ENCODE measurements around the gene TRIM33. TPM values are rescaled to one million over a fixed set of nuclear protein-coding genes. Genes with fewer than 3 reads are reported as not detected.

Gene TRIM33
- total and polyA plus RNA-seq, 2 of the 13 experiments (the other 11 are each of a cell fraction or from before 2014, with no cell fraction given) = 35.5 to 42.2 TPM

- TF ChIP-seq ZNF800 (CRISPR knock-in tag; IDR thresholded peaks at IDR 0.05) (no peak), ZSCAN9 (CRISPR knock-in tag; IDR thresholded peaks at IDR 0.05; ENCODE audit: borderline replicate concordance) (no peak), NR2C2 (CRISPR knock-in tag; IDR thresholded peaks at IDR 0.05; ENCODE audit: borderline replicate concordance) (no peak), ZNF451 (CRISPR knock-in tag; IDR thresholded peaks at IDR 0.05) (no peak), POGK (CRISPR knock-in tag; conservative IDR thresholded peaks at IDR 0.05) (no peak)
These were observed 15.5 kb downstream of the TRIM33 start (continued) for GRCh38 chr1:114495486-114495885.

GRCh38 chr1:114492978-114493377 lies 18.0 kb downstream of the TRIM33 start:
- TF ChIP-seq ZKSCAN1 (IDR thresholded peaks at IDR 0.05; ENCODE audit: low read length) (no peak), MAFK (conservative IDR thresholded peaks at IDR 0.05 in 1 of 2, IDR thresholded peaks at IDR 0.05 in 1 of 2; ENCODE audit: low read length in 2 of 2) (no peak), ZNF446 (CRISPR knock-in tag; IDR thresholded peaks at IDR 0.05) (no peak), ZNF232 (CRISPR knock-in tag; IDR thresholded peaks at IDR 0.05; ENCODE audit: borderline replicate concordance) (no peak)
- ChIA-PET POLR2A (no interaction called here), CTCF (ENCODE audit: low intra/inter-chr PET ratio, low total read pairs) (no interaction called here)
- no peak overlapping the region for H2AFZ ChIP-seq (ENCODE audit: low read length)
- no peak overlapping the region for H3K4me3 ChIP-seq (replicated peaks in 1 of 3; ENCODE audit: insufficient read depth in 1 of 3, low read depth in 2 of 3, low read length in 3 of 3)
- FAIRE-seq (no peak), DNase-seq (ENCODE audit: low spot score) (no peak), ATAC-seq (no peak)
- BruUV-seq (replicated peaks) = no TSS peak
- intact Hi-C loops (cut with micrococcal nuclease; ENCODE audit: unreplicated experiment) = no loop called here
- H4K20me1 ChIP-seq (ENCODE audit: insufficient read depth, low read length) = peaks cover 16% of the 10 kb centered on the region; the same call in 1 of the 2 replicates
- in situ Hi-C loops (cut with HindIII; ENCODE audit: extremely low pct_ligation_motif_present, low pct_unique_long_range_greater_than_20kb) = loop anchor here (5.0 kb wide), 1 partner anchor 36 kb away; no protein-coding TSS in a partner anchor
- H3K79me2 ChIP-seq (ENCODE audit: insufficient read depth, low read length) = peaks cover 99% of the 10 kb centered on the region
- no peaks in the 10 kb centered on the region for H3K9me3 ChIP-seq (ENCODE audit: low read length)
- peaks cover 46% of the 10 kb centered on the region for H3K4me1 ChIP-seq (ENCODE audit: insufficient read depth, low read length)
- no peak overlapping the region for H3K27ac ChIP-seq (ENCODE audit: extremely low read length, insufficient read depth, low read length)
- no peak overlapping the region for H3K9ac ChIP-seq (ENCODE audit: insufficient read depth, low read depth, low read length)
- H3K36me3 ChIP-seq (replicated peaks in 1 of 2; ENCODE audit: control insufficient read depth in 1 of 2, insufficient read depth in 2 of 2, low read length in 2 of 2) = 0 out of 5 replicates have a peak, but pooled peaks cover 0 to 1% of the 10 kb centered on the region in 2 experiments
- 69% methylated on average over 1 of the region's 1 CpG for WGBS (ENCODE audit: low lambda C conversion rate)
- H3K27me3 ChIP-seq (ENCODE audit: control insufficient read depth in 1 of 2, insufficient read depth in 2 of 2, low read length in 2 of 2) = no peaks in the 10 kb centered on the region
- no peak overlapping the region for H3K4me2 ChIP-seq (ENCODE audit: low read depth, low read length)
